Limb (tissue), 2 donors: Measurements from ENCODE around the gene ITPA.
A peak's percentile ranks its signal among the peaks of the same experiment; 100 is the strongest.

ENCODE experiments used
- DNase-seq, 2 donors: peaks; one replicate each; pipeline ENCODE4 v3.0.0-alpha.2; 2016; ENCODE audit errors: extremely low spot score in 2 of 2

The ITPA gene

DNA sequence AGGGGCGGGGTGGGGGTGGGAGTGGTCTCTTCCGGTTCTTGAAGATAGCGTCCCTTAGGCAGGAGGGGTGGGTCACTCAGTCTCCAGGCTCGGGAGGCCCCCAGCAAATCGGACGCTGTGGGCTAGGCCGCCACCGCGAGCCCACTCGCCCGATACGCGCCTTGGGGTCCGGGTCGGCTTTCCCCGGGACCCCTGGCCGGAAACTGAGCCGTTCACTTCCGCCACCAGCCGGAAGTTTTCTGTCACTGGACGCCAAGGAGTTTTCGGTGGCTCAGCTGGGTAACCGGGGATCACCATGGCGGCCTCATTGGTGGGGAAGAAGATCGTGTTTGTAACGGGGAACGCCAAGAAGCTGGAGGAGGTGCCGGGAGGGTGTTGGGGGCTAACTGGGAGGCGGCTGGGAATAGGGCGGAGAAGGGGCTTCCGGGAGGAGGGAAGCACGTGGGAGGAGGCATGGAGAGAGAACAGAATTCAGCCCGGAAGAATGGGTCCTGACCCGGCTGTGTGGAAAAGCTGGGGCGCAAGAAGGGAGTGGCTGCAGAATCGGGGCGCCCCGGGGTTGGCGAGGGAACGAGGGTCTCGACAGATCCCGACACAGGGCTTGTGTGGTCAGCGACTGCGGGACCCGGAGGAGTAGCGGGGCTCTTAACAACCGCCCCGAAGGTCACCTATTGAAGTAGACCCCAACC is at the start of gene ITPA:
ITPA (plus strand) TSS at position 242 of the 689 bp plus-strand sequence; CDS start at position 296, 54 bp downstream.
- DNase-seq: peak; percentile 64 to 79

DNA sequence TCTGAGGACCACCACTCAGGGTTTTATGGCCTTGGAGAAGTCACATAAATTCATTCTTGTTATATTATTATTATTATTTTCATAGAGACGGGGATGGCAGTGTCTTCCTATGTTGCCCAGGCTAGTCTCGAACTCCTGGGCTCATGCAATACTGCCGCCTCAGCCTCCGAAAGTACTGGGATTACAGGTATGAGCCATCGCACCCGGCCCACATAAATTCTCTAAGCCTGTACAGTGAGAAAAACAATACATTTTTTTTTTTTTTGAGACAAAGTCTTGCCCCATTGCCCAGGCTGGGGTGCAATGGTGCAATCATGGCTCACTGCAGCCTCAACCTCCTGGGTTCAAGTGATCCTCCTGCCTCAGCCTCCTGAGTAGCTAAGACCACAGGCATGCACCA is 48.9 kb upstream of the ITPA start:
- DNase-seq: no peak

DNA sequence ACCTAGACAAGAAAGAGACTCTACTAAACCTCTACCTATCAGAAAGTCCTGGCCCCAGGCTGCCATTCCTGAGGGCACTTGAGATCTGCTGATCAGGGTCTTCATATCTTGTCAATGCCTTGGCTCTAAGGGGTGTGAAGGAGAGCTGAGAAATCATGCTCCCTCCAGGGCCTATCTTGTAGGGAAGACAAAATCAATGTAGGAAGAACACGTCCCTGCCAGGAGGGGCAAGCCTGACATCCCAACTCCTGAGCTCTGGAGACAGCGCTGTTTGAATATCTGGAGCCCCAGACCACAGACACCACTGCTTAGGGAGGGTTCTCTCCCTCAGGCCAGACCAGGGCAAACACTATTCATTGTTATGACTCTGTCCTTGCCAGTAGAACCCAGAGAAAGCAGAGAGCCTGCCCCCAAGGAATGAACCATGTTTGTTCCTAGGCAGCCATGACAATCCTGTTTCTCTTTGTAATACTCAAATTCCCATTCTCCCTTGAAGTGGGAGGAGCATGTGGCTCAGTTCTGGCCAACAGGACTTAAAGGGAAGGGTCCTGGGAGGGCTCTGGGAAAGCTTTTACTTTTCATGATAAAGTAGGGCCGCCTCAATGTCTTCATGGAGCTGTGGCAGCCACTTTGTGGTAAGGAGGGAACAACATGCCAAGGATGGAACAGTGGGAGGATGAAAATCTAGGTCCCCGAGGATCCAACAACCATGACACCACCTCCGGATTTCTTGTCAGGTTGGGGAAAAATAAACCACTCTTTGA is 47.8 kb upstream of the ITPA start:
- no peak for DNase-seq

DNA sequence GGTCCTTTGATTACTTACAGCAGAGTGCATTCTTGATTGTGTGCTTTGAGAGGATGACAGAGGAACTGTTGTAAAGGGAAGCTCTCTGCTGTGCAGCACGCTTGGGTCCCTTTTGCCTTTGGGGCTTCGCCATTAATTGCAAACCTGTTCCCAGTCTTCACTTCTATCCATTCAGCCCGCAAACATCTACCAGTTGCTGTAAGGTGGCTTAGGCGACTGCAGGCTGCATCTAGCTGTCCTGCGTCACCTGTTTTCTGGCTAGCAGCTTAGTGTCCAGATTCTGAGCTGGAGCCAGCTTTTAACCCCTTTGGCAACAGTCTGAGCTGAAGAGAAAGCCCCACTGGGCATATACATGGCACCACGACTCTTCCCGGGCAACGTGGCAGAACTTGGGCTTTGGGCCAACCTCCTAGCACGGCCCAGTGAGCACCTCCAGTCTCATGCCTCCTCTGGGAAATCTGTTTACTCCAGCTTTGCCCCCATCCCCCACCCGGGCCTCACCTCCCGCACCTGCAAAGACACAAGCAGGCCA is 47.2 kb upstream of the ITPA start:
- no peak for DNase-seq

DNA sequence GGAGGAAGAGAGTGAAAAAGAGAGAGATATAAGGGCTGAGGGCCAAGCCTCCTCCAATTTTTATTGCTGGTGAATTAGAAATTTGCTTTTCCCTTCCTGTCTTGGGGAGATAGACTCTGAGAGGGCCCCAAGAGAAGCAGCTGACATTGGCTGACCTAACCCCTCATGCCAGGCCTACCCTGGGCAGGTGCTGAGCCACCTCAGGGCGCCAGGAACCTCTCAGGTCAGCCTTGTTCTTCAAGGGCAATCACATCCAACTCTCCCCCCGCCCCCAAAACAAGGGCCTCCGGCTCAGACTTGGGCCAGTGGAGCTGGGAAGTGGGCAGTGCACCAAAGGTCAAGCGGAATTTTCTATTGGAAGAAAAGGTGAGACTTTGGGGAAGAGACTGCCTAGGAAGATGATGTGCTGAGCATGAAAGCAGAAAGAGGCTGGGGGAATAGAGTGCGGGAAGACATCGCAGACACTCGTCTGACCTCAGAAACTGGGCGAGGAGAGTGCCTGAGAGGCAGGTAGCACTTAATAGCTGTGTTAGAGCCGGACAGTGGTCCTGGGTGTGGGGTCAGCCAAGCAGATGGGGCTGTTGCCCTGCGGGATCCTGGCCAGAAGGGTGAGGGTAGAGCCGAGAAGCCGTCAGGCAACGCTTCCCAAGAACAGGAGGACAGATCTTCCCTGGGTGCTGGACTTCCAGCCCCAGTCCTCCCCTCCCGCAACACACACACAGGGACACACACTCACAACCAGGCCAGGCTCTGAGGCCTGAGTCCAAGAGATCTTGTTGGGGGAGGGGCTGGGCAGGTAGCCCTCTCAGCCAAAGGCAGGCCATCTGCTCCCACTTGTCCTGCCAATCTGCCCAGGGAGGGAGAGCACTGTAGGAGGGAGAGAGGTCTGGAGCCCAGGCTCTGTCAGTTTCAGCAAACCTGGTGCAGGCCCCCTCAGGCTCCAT is 45.9 kb upstream of the ITPA start:
- DNase-seq: no peak

DNA sequence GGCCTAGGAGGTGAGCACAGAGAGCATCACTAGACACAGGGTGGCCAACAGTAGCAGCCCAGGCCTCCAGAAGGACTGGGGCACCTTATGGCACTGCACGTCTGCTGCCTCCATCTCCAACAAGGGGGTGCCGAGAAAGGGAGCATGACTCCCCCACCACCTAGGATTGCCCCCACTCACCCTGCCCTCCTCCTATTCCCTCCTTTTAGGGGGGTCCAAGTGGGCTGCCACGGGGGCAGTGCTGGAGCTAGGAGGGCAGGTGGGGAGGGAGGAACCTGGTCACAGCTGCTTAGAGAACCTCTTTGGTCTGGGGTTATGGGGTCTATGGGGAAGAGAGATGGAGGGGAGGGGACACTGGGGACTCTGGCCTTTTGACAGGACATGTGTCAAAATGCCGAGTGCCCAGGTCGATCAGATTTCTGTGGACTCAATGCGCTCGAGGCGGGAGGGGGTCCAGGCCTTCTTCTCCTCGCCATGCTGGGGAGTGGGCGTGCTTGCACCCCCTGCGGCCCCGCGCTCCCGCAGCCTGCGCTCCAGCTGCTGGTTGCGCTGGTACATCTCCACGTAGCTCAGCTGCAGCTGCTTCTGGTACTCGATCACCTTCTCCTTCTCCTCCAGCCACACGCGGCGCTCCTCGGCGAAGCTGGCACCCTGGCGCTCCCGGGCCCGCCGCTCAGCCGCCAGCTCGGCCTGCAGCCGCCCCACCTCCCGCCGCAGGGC is 45.1 kb upstream of the ITPA start:
- DNase-seq: no peak

DNA sequence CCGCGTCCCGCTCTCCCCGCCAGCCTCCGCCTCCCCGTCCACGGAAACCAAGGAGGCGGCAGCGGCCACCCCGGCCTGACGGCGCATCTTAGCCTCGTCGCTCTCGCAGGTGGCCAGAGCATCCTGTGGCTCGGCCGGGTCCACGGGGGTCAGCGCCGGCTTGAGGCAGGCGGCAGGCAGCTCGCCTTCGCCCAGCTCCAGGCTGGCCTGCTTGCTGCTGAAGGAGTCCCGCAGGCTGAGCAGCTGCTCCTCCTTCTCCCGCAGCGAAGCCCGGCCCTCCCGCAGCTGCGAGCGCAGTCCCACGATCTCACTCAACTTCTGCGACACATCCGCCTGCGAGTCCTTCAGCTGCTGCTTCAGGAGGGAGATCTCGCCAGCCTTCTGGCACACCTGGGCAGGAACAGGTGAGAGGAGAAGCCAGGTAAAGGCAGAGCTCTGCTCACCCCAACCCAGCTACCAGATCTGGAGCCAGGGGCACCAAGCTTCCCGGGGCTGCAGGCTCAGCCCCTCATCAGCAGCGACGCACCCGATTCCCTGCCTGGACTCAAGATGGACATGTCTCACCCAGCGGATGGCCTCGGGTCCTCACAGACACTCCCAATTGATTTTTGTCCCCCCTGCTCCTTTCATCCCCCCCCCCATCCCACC is 44.4 kb upstream of the ITPA start:
- no peak for DNase-seq

DNA sequence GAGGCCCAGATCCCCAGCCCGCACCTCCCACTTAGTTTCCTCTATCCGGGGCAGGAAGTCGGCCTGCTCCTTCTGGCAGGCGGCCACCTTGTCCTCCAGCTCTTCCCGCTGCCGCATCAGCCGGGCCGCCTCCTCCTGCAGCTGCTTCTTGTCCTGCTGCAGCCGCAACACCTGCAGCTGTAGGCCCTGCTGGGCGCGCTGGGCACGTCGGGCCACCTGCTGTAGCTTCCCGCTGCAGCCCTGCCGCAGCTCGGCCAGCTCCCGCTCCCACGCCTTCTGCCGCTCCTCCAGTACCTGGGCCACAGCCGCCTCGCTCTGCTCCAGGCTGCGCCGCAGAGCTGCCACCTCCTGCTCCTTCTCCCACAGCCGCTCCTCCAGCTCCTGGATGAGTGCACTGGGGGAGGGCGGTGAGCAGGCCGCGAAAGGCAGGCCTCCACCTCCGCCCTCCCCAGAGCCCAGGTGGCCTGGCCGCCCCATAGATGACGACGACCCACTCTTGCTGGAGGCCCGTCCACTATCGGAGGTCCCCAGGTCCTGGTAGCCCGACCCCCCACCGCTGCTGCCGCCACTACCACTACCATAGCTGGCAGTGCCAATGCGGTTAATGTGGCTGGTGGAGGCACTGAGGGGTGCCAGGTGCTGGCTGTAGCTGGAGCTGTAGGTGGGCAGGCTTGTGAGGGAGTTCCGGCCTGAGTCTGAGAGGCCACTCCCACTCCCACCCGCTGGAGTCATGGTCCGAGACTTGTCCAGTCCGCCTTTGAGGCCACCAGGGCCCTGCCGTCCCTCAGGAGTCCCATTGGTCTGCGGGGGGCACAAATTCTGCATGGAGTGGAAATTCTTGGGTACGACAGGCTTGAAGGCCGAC is 43.6 kb upstream of the ITPA start:
- DNase-seq: peak in 1 of 2 donors; percentile 41

DNA sequence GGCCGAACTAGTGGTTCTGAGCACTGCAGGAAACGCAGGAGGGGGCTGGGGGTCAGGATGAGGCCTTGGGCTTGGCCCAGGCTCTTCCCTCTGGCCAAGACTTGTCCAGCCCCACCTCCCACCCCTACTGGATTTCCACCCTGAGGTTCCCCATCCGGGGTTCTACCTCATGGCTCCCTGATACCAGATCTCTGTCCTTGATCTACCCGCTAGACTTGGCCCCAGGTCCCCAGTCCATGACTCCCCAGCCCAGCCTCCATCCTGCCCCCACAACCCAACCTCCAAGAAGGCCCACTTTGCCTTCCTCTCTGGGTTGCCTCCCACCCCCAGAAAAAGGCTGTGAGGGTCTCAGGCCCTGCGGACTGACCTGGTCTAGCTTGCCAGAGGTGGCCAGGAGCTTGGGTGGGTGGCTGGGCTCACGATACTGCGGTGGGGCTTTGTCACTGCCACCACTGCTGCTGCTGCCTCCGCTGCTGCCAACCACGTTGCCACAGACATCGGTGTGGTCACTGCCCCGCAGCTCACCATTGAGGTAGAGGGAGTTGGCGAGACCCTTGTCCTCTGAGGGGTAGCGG is 42.9 kb upstream of the ITPA start:
- no peak for DNase-seq

DNA sequence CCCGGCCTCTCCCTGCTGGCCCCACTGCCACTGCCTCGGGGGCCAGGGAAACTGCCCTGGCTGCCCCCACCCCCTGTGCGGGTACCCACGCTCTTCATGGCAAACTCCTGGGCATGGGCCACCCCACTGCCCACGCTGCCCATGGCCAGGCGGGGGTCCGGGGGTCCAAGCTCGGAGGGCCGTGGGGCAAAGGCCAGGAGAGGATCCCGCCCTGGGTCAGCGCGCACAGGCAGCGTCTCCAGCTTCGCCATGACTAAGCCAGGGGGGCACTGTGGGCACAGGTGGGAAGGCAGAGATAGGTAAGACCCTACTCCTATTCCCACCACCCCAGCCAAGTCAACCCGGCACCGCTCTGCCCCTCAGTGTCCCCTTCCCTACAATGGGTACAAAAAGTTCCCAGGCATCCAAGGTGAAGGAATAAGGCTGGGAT is 42.4 kb upstream of the ITPA start:
- no peak for DNase-seq

DNA sequence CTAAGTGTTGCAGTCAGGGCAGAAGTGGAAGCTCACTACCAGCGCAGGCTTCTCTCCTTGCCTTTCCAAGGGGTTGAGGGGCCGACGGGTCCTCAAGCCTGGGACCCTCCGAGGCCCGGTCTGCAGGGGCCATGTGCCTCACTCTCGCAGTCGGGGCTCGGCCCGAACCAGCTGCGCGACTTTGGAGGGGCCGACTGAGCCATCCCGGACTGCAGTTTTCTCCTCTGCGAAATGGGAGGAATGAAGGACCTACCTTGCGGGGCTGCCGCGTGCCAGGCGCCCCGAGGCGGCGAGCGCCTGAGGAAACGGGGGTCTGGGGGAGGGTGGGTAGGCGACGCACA is 41.6 kb upstream of the ITPA start:
- no peak for DNase-seq

DNA sequence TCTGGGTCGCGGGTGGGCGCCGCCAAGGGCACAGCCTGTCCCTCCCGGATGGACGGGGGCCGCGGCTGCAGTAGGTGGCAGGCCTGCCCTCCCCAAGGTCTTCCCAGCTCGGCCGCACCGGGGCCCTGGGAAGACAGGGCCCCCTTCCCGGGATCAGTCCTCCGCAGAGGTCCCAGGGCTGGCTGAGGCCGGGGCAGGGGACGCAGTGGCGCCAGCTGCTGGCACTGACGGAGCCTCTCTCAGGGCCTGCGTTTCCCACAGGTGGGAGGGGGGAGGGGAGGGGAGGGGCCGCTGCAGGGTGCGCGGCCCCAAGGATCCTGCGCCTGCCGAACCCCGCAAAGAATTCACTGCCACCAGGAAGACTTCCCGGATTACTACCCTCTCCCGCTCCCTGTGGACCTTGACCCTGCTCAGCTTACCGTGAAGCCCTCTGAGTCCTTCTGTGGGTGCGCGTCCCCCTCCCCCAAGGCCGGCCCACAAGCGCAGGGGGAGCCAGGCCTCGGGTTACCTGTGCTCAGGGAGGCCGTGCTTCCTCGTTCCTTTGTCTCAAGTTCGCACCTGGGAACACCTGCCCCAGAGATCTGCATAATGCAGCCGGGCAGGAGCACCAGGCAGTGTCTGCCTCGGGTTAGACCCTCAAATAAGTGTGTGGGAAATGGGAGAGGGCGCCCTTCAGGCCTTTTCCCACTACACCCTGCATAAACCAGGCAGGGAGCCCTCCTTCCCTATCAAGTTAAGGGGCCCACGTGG is 41.0 kb upstream of the ITPA start:
- no peak for DNase-seq

DNA sequence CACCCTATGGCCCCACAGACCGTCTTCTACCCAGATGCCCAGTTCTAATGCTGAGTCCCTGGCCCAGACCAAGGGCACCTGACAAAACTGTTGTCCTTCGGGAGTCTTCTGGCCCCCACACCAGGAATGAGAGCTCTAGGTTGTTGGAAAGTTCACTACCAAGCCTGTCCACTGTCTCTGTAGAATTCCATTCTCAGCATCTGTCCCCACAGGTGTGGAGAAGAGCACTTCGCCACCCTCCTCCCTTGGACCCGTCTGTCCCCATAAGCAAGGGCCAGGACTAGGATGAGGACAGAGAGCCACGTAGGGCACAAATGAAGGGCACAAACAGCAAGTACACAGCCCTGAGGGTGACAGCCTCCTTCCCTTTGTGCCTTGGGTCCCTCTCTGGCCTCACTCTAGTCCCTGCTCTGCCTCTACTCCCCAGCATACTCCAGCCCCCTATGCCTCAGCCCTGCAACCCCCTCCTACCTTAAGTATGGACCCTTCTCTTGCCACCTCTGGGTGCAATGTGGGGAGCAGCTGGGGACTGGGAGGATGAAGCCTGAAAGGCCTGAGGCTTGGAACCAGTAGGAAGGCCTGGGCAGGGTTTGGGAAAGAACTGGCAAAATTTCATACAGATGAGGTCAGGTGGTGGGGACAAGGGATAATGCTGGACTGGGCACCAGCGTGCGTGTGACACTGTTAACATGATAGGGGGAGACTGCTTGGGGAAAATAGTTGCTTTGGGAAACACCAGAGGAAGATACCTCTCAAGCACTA is 40.3 kb upstream of the ITPA start:
- no peak for DNase-seq

DNA sequence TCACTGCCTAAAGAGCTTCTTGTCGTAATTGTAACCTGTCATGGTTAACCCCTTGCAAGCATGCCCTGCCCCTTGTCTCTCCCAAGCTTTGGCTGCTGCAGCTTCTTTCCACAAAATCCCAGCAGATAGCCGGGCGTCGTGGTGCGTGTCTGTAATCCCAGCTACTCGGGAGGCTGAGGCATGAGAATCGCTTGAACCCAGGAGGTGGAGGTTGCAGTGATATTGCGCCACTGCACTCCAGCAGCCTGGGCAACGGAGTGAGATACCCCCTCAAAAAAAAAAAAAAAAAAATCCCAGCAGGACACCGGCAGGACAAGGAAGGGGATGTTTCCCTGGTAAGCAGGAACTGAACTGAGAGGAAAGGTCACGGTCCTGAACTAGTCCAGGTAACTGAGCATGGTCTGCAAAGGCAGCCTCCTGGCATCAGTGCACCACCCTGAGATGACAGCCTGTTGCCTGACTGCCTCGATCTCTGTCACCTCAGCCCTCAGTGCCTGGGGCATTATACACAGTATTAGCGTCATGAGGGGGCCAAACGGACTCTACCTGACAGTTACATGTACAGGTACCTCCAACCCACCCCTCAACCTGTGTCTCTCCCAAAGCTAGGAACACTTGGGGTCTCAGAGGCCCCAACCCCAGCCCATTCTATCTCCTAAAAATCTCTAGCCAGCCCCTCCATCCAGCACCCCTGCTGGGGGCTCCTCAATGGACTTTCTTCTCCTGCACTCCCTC is 37.7 kb upstream of the ITPA start:
- DNase-seq: no peak

DNA sequence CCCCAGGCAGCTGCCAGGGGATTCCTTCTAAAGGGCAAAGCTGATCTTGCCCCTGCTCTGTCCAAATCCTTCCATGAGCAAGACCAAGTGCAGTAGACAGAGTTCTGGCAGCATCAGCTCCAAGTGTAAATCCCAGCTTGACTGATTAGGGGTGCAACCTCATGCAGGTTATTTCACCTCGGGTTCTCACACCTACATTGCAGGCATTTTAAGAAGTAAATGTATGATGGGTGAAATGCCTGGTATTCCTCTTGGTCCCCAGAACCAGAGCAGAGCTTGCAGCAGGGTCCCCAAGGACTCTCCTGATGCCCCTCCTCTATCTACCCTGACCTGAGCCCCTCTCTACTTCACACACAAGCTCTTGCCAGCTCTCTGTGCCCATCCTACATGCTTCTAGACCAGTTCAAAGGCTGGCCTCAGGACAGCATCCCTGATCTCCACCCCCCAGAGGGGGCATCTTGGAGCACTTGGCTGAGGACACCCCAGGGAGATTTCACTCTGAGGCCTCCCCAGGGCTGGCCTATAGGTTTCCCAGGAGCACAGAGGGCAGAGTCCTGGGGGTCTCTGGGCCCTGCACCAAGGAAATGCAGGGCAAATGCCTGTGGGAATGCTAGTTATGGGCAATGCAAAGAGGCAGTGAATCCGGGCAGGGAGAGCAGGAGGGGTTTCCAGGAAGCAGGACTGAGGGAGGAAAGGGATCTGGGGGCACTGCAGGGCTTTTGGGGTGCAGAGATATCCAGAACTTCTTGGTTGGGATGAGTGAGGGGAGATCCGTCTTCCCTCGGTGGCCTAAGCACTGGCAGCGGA is 37.0 kb upstream of the ITPA start:
- DNase-seq: no peak

DNA sequence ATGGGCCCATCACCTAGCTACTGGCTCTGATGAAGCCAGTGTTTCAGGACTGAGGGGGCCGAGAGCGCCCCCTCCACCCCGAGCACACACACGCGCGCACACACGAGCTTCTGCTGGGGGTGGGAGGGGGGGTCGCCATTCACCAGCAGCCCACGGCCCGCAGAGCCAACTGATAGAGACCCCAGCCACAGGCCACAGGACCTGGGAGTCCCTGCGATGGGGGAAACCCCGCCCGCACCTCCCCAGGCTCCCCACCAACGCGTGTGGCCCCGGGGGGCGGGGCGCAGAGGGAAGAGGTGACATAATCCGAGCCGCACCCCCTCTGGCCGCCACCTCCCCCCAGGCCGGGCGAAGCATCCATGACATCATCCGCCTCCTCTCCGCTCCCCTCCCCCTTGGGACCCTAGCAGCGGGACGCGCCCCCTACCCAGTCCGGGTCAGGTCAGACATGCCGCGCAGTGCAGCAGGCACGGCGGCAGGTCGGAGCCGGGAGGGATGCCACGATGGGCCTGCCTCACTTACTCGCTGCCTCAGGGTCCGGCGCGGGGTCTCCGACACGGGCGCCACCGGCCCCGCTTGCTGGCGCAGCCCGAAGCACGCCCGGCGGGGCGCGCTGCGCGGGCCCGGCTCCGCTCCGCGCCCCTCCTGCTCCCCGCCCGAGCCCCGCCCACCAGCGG is 36.2 kb upstream of the ITPA start, which contains the start of gene LZTS3:
LZTS3 (minus strand) TSS at position 617 of the 677 bp plus-strand sequence. CDS start 6,386 bp downstream, outside the sequence.
- DNase-seq: peak; percentile 50 to 87
